HepG2 (cell line): ENCODE measurements around the gene FANCF. TPM values are rescaled to one million over a fixed set of nuclear protein-coding genes. Genes with fewer than 3 reads are reported as not detected.

ENCODE experiments used
- BATF2 ChIP-seq: sonication (generic); formaldehyde crosslinking; IDR thresholded peaks from 2 replicates; pipeline ENCODE4 v1.8.0; 2022; ENCODE audit warnings: mild to moderate bottlenecking, missing genetic modification reagents, moderate library complexity
- CENPBD1 ChIP-seq: sonication (generic); formaldehyde crosslinking; IDR thresholded peaks from 2 replicates; pipeline ENCODE4 v1.8.0; 2022; ENCODE audit warnings: missing genetic modification reagents, low read depth, mild to moderate bottlenecking, borderline replicate concordance
- CERS6 ChIP-seq: sonication (generic); formaldehyde crosslinking; IDR thresholded peaks from 2 replicates; pipeline ENCODE4 v1.5.0; 2020; ENCODE audit warnings: missing genetic modification reagents
- KDM3A ChIP-seq: IDR thresholded peaks from 2 replicates; pipeline ENCODE4 v1.6.1; 2018; ENCODE audit warnings: low read depth, missing compliant biosample characterization
- MAZ ChIP-seq, 2 experiments: sonication (generic) in 1 of 2; formaldehyde crosslinking in 1 of 2; IDR thresholded peaks; 2 replicates each; pipeline versions ENCODE4 v1.5.0 to v1.6.1; 2012 to 2020; ENCODE audit warnings: low read depth in 2 of 2, mild to moderate bottlenecking in 2 of 2, borderline replicate concordance in 1 of 2, improper control_type of control experiment in 1 of 2, low read length in 1 of 2, missing genetic modification reagents in 1 of 2, moderate library complexity in 1 of 2
- MIXL1 ChIP-seq: IDR thresholded peaks from 2 replicates; pipeline ENCODE4 v1.6.1; 2016
- MTA3 ChIP-seq: sonication (generic); formaldehyde crosslinking; IDR thresholded peaks from 2 replicates; pipeline ENCODE4 v1.4.0; 2020; ENCODE audit warnings: missing genetic modification reagents
- PITX1 ChIP-seq: sonication (generic); formaldehyde crosslinking; IDR thresholded peaks from 2 replicates; pipeline ENCODE4 v1.5.1; 2020; ENCODE audit warnings: mild to moderate bottlenecking, missing genetic modification reagents
- PTBP1 ChIP-seq: fragments of 200-400 bp; formaldehyde crosslinking; IDR thresholded peaks from 2 replicates; pipeline ENCODE4 v1.6.1; 2018; ENCODE audit warnings: low read length, low read depth; ENCODE audit not compliant: poor library complexity, severe bottlenecking
- REL ChIP-seq: sonication (generic); formaldehyde crosslinking; conservative IDR thresholded peaks from 2 replicates; pipeline ENCODE4 v1.8.0; 2022; ENCODE audit warnings: mild to moderate bottlenecking, missing genetic modification reagents, moderate library complexity
- RERE ChIP-seq: IDR thresholded peaks from 2 replicates; pipeline ENCODE4 v1.6.1; 2016; ENCODE audit warnings: low read depth, missing genetic modification reagents, missing compliant biosample characterization
- ZNF367 ChIP-seq: sonication (generic); formaldehyde crosslinking; IDR thresholded peaks from 2 replicates; pipeline ENCODE4 v1.4.0; 2020; ENCODE audit warnings: missing genetic modification reagents, borderline replicate concordance
- ZNF383 ChIP-seq: sonication (generic); formaldehyde crosslinking; IDR thresholded peaks from 2 replicates; pipeline ENCODE4 v1.4.0; 2020; ENCODE audit warnings: missing genetic modification reagents, mild to moderate bottlenecking, borderline replicate concordance
- ZNF576 ChIP-seq: sonication (generic); formaldehyde crosslinking; IDR thresholded peaks from 2 replicates; pipeline ENCODE4 v1.4.0; 2020; ENCODE audit warnings: mild to moderate bottlenecking, missing genetic modification reagents
- ZNF772 ChIP-seq: sonication (generic); formaldehyde crosslinking; IDR thresholded peaks from 2 replicates; pipeline ENCODE4 v1.5.0; 2020; ENCODE audit warnings: mild to moderate bottlenecking, missing genetic modification reagents
- ZXDC ChIP-seq: sonication (generic); formaldehyde crosslinking; IDR thresholded peaks from 2 replicates; pipeline ENCODE4 v1.5.0; 2020; ENCODE audit warnings: mild to moderate bottlenecking, missing genetic modification reagents
- polyA plus RNA-seq, 8 experiments: library from polyadenylated mRNA; depleted of rRNA in 3 of 8; stranded (reverse) in 7 of 8; unstranded in 1 of 8; fragments of >200 nt; fragmentation: Illumina TruSeq in 4 of 8; extraction: Trizol in 4 of 8; gene quantifications; 2 replicates each; pipeline versions ENCODE4 v1.2.1 to v1.2.3, GENCODE V29; 2011 to 2016; ENCODE audit warnings: low read depth in 4 of 8, missing spikeins in 1 of 8, mixed read lengths in 1 of 8; ENCODE audit not compliant: insufficient read depth in 1 of 8
- total RNA-seq, 5 experiments: library from RNA; depleted of rRNA; stranded (reverse); fragments of >200 nt; fragmentation: Illumina TruSeq; extraction: Trizol; gene quantifications; 2 replicates each; pipeline ENCODE4 v1.2.3, GENCODE V29; 2016; ENCODE audit warnings: low read depth in 1 of 5

Gene FANCF
- total and polyA plus RNA-seq, 2 of the 13 experiments (the other 11 are each of a cell fraction or from before 2014, with no cell fraction given) = 2.5 to 9.7 TPM

- TF ChIP-seq RERE (CRISPR knock-in tag) = peak; percentile 50; the same call in 1 of the 2 replicates
- TF ChIP-seq CENPBD1 (CRISPR knock-in tag) = no peak
- TF ChIP-seq PTBP1 = no peak
- no peak for TF ChIP-seq ZXDC (CRISPR knock-in tag)
- no peak for TF ChIP-seq MTA3 (CRISPR knock-in tag)
- TF ChIP-seq CERS6 (CRISPR knock-in tag) = no peak
- TF ChIP-seq PITX1 = peak; percentile 57; the same call in 1 of the 2 replicates
- no peak for TF ChIP-seq MIXL1 (CRISPR knock-in tag)
- TF ChIP-seq KDM3A (CRISPR knock-in tag) = no peak
- TF ChIP-seq ZNF383 = 0 out of 2 replicates have a peak, but pooled peaks have one; percentile 23
- no peak for TF ChIP-seq ZNF576 (CRISPR knock-in tag)
- 0 out of 2 replicates have a peak, but pooled peaks have one; percentile 17 for TF ChIP-seq REL (CRISPR knock-in tag)
- TF ChIP-seq ZNF367 (CRISPR knock-in tag) = no peak
- no peak for TF ChIP-seq BATF2
- TF ChIP-seq MAZ (IDR thresholded peaks at IDR 0.05; ENCODE audit: borderline replicate concordance, low read depth, low read length) = 0 out of 2 replicates have a peak, but pooled peaks have one; percentile 18
- no peak for TF ChIP-seq MAZ (CRISPR knock-in tag; IDR thresholded peaks at IDR 0.05; ENCODE audit: low read depth)
- TF ChIP-seq ZNF772 (CRISPR knock-in tag) = 0 out of 2 replicates have a peak, but pooled peaks have one; percentile 29
These were observed 9.4 kb upstream of the FANCF start (continued) for GRCh38 chr11:22634897-22635629.
